ENCODE measurements around the gene ABCA5. TPM values are rescaled to one million over a fixed set of nuclear protein-coding genes. Genes with fewer than 3 reads are reported as not detected.

ABCA5 gene
- total and polyA plus RNA-seq, 2 donors (not counting 3 experiments of a cell fraction or from before 2014, with no cell fraction given) = 9.3 to 23.2 TPM

DNA sequence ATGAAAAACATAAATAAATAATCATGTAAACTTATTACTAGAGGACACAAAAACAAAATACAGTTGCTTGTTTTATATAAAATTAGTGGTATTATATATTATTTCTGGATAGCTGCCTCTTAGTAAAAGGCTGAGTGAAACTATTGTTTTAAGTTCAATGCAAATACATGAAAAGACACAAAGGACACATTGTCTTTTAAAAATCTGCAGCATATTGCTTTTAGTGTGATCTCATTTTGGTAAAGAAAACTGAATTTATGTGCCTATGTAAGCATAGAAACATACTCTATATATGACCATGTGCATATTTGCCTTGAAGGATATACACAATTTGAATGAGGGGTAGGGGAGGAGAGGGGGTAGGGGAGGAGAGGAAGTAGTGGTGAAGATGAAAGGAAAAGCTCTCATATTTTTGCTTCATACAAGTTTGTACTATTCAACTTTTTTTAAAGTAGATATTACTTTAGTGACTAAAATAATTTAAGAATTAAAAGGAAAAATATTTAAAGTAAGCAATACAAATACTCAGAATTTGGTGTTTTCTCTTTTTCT is 104.2 kb downstream of the ABCA5 start:
- TF ChIP-seq FOS (IDR thresholded peaks at IDR 0.05; ENCODE audit: borderline replicate concordance, insufficient read depth, low read length) (no peak), MYC (IDR thresholded peaks at IDR 0.05; ENCODE audit: low read depth, low read length) (no peak), EZH2 (IDR thresholded peaks at IDR 0.05; ENCODE audit: borderline replicate concordance, low read depth, low read length, severe bottlenecking) (no peak), POLR2AphosphoS5 (IDR thresholded peaks at IDR 0.05; ENCODE audit: insufficient read depth, low read depth, low read length) (no peak), GATA2 (IDR thresholded peaks at IDR 0.05; ENCODE audit: insufficient read depth, insufficient read length, low read depth, low read length) (no peak), JUN (IDR thresholded peaks at IDR 0.05; ENCODE audit: borderline replicate concordance, insufficient read depth, insufficient read length, low read depth) (no peak), POLR2A (IDR thresholded peaks at IDR 0.05; ENCODE audit: low read depth, low read length) (no peak)
- TF ChIP-seq, protein P1, sequence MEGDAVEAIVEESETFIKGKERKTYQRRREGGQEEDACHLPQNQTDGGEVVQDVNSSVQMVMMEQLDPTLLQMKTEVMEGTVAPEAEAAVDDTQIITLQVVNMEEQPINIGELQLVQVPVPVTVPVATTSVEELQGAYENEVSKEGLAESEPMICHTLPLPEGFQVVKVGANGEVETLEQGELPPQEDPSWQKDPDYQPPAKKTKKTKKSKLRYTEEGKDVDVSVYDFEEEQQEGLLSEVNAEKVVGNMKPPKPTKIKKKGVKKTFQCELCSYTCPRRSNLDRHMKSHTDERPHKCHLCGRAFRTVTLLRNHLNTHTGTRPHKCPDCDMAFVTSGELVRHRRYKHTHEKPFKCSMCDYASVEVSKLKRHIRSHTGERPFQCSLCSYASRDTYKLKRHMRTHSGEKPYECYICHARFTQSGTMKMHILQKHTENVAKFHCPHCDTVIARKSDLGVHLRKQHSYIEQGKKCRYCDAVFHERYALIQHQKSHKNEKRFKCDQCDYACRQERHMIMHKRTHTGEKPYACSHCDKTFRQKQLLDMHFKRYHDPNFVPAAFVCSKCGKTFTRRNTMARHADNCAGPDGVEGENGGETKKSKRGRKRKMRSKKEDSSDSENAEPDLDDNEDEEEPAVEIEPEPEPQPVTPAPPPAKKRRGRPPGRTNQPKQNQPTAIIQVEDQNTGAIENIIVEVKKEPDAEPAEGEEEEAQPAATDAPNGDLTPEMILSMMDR (IDR thresholded peaks at IDR 0.05; ENCODE audit: extremely low read depth in 1 of 2, insufficient read depth in 1 of 2, low read depth in 1 of 2, low read length in 2 of 2) = no peak
- TF ChIP-seq, protein P2, sequence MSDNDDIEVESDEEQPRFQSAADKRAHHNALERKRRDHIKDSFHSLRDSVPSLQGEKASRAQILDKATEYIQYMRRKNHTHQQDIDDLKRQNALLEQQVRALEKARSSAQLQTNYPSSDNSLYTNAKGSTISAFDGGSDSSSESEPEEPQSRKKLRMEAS (IDR thresholded peaks at IDR 0.05; ENCODE audit: insufficient read depth, insufficient read length) = no peak
- H3K27ac ChIP-seq (ENCODE audit: insufficient read depth, low read depth, low read length) = no peak overlapping the region
- no peak overlapping the region for H2AFZ ChIP-seq (ENCODE audit: low read depth, low read length)
- no peaks in the 10 kb centered on the region for H3K9me1 ChIP-seq (replicated peaks; ENCODE audit: control insufficient read depth, extremely low read depth, insufficient read depth, low read length)
- no peak overlapping the region for H3K4me2 ChIP-seq (ENCODE audit: insufficient read depth, low read length)
- no peaks in the 10 kb centered on the region for H3K4me1 ChIP-seq (ENCODE audit: control insufficient read depth, extremely low read depth, insufficient read depth, low read length)
- intact Hi-C loops (cut with micrococcal nuclease) (no loop called here), dilution Hi-C loops (cut with MboI; ENCODE audit: extremely low pct_ligation_motif_present, low sequenced_read_pairs) (no loop called here)
- no peaks in the 10 kb centered on the region for H3K79me2 ChIP-seq (ENCODE audit: control insufficient read depth, insufficient read depth, low read length)
- no peaks in the 10 kb centered on the region for H3K27me3 ChIP-seq (ENCODE audit: control insufficient read depth in 2 of 2, insufficient read depth in 2 of 2, low read length in 2 of 2)
- H3K36me3 ChIP-seq (ENCODE audit: control insufficient read depth in 2 of 2, extremely low read depth in 1 of 2, insufficient read depth in 2 of 2, low read length in 2 of 2) = no peaks in the 10 kb centered on the region
- no peak overlapping the region for H3K9ac ChIP-seq (replicated peaks; ENCODE audit: extremely low read depth, insufficient read depth, low read length)
- CTCF ChIA-PET = interaction anchor here (1.5 to 2.2 kb wide), 3 partner anchors 10 to 450 kb away, joined by 3 to 8 read pairs (median 5); no protein-coding TSS in a partner anchor
- no TSS peak for BruUV-seq (replicated peaks)
- no peaks in the 10 kb centered on the region for H3K9me3 ChIP-seq (replicated peaks; ENCODE audit: control insufficient read depth, insufficient read depth, low read length)
- H3K4me3 ChIP-seq (replicated peaks in 1 of 3; ENCODE audit: insufficient read depth in 1 of 3, low read depth in 1 of 3, low read length in 3 of 3) = no peak overlapping the region
- DNase-seq (ENCODE audit: low read depth, low spot score) = no peak
- FAIRE-seq = no peak
- H4K20me1 ChIP-seq (replicated peaks; ENCODE audit: control insufficient read depth, extremely low read depth, insufficient read depth, low read length) = no peaks in the 10 kb centered on the region
- POLR2A ChIA-PET = no interaction called here
